Smooth muscle cell of the brain vasculature (primary cell): ENCODE data around the gene IGFBP2.

Source experiments
- DNase-seq: peaks from one replicate; pipeline ENCODE4 v3.0.0-alpha.2; 2012; ENCODE audit warnings: low read depth, low spot score

Gene IGFBP2

DNA sequence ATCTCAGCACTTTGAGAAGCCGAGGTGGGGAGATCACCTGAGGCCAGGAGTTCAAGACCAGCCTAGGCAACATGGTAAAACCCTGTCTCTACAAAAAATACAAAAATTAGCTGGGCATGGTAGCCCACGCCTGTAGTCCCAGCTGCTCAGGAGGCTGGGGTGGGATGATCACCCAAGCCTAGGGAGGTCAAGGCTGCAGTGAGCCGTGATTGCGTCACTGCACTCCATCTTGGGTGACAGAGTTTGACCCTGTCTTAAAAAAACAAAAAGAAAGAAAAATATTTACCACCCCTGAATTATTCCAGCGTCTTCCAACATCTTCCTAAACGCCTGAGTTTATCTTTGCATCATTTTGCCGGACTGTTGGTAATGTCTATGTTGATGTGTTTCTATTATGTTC is 68.3 kb downstream of the IGFBP2 start:
- no peak for DNase-seq

DNA sequence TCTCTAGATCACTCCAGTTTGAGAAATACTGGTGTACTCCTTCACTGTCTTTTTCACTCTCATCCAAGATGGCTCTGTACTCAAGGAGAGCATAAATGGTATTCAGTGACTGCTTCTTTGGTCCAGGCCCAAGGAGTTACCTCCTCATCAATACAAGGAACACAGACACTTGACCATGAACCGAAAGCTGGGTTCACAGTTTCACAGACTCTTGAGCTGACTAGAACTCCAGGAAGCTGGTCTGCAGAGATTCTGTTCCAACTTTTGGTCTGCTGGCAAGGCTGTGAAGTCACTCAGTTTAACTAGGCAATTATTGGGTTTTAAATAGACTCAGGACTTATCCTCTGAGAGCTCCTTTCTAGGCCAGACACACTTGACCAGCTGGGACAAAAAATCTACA is 69.5 kb downstream of the IGFBP2 start:
- no peak for DNase-seq

DNA sequence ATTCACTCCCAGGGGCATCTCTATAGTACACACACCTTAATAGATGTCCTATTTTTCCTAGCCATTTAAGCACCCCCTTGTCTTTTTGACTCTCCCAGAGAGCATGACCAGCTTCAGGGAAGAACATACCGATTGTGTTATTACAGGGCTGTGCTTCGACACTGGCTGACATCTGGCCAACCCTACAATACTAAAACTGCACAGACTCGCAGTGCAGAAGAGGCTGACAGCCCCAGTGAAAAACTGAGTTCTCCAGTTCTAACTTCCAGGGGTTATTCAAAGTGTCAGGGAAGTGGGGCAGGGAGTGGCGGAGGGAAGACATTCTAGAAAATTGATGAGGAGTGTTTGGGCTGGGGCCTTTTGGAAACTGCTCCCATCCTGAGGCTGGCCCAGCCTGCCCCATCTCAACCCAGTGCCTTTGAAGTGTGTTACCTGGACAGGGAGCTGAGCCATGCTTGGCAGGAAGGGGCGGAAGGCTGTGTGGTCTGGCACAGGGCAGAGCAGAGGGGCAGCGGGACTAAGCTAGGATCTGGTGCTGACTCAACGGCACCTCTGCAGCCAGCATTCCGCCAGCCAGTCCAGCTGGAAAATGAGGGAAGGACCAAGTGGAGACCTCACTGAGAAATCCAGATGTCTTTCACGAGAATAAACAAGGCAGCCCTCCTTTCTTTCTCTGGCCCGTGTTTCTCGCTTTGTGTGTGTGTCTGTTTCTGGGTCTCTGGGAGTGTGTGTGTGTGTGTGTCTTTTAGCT is 77.5 kb downstream of the IGFBP2 start:
- DNase-seq, result no peak

DNA sequence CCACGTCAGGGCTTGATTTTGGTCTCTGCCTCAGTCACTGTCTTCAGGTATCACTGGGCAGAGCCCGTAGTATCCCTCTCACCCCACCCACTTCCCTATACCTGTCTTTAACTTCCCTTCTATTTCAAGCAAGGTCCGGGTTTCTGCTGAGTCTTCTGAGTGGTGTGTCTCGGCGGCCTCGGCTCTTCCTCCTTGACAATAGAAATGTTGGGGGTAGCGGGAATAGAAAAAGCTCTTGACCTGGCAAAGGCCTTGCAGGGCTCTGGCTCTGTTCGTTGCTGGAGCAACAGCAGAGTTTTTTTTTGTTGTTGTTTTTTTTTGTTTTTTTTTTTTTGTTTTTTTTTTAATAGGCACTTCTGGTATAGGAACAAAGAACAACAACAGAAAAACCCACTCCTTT is 78.1 kb downstream of the IGFBP2 start:
- no peak for DNase-seq

DNA sequence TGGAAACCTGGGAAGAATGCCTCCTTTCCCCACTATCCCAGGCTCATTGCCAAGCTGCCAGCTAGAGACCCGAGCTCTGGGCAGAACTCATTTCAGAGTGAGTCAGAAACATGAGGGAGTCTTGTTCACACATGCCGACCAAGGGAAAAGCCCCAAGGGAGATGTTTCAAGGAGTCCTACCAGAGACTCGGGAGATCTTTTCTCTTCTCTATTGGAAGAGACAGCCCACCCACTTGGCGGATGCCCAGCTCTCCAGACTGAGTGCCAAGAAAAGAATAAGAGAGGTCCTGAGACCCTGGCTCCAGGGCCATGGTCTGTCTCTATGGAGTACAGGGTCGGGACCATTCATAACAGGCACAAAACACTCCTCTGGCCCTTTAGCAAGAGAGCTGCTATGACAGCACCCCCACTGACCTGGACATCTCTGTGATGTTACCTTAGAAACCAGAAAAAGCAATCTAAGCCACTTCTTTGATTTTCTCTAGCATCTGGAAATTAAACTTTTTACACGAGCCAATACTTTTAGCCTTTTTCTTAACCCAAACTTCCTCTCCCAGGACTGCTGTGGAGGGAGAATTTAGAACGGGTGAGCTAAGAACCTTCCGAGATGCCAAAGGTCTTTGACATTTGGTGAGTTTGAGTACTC is 80.6 kb downstream of the IGFBP2 start:
- peak; percentile 73 for DNase-seq
